Panc1 (cell line): Measurements from ENCODE around the gene ATP1B2. TPM values are rescaled to one million over a fixed set of nuclear protein-coding genes. Genes with fewer than 3 reads are reported as not detected.

Source experiments
- ATAC-seq: fragments of 200-7000 bp; cut with Tn5 transposase; 2 replicates; pipeline ENCODE4 v1.9.1; 2020; ENCODE audit warnings: mild to moderate bottlenecking, moderate library complexity
- BruUV-seq: library from RNA; stranded (reverse); fragments of 400-500 nt; replicated peaks from 2 replicates; lab custom pipeline; 2021; lab: Mats Ljungman, UMichigan
- CTCF ChIA-PET: fragments of 300-600 bp; sonication (Branson Sonifier 250); formaldehyde crosslinking; loops from one replicate; lab custom pipeline; 2022; ENCODE audit warnings: antibody characterized with exemption; lab: Charles Lee
- POLR2A ChIA-PET: fragments of 300-600 bp; sonication (Branson Sonifier 250); formaldehyde crosslinking; loops from one replicate; lab custom pipeline; 2022; ENCODE audit warnings: antibody characterized with exemption; lab: Charles Lee
- DNase-seq: peaks from one replicate; pipeline ENCODE4 v3.0.0-alpha.2; 2010; ENCODE audit warnings: low read depth, low spot score
- H3K27ac ChIP-seq: 2 replicates; pipeline ENCODE4 v1.5.1; 2011; ENCODE audit warnings: mild to moderate bottlenecking, low read length, inconsistent platforms
- H3K27me3 ChIP-seq: fragments of 200-500 bp; sonication (Bioruptor generic); 2 replicates; pipeline ENCODE4 v1.6.0; 2014; ENCODE audit warnings: low read length, inconsistent platforms; ENCODE audit not compliant: control insufficient read depth, insufficient read depth
- H3K36me3 ChIP-seq: fragments of 200-500 bp; sonication (Bioruptor generic); 2 replicates; pipeline ENCODE4 v1.5.1; 2014; ENCODE audit warnings: inconsistent platforms, mild to moderate bottlenecking, low read length, moderate library complexity; ENCODE audit not compliant: control insufficient read depth, insufficient read depth
- H3K4me1 ChIP-seq: 2 replicates; pipeline ENCODE4 v1.5.1; 2011; ENCODE audit warnings: inconsistent platforms, mild to moderate bottlenecking, low read length, moderate library complexity; ENCODE audit not compliant: control insufficient read depth, insufficient read depth
- H3K4me3 ChIP-seq, 2 experiments: 2 replicates each; pipeline ENCODE4 v1.5.1; 2011 to 2012; ENCODE audit warnings: low read depth in 2 of 2, low read length in 2 of 2, mild to moderate bottlenecking in 2 of 2, inconsistent platforms in 1 of 2, moderate library complexity in 1 of 2
- H3K9me3 ChIP-seq: fragments of 200-500 bp; sonication (Bioruptor generic); 2 replicates; pipeline ENCODE4 v1.5.1; 2014; ENCODE audit warnings: low read depth, mild to moderate bottlenecking, inconsistent platforms, low read length, moderate library complexity; ENCODE audit not compliant: control insufficient read depth, insufficient read depth
- POLR2AphosphoS5 ChIP-seq: IDR thresholded peaks from 2 replicates; pipeline ENCODE4 v1.6.1; 2012; ENCODE audit warnings: mild to moderate bottlenecking, low read depth, low read length, moderate library complexity
- REST ChIP-seq, 2 experiments: IDR thresholded peaks; 2 replicates each; pipeline ENCODE4 v1.6.1; 2011 to 2012; ENCODE audit warnings: low read depth in 2 of 2, control low read depth in 1 of 2, low read length in 1 of 2, mild to moderate bottlenecking in 1 of 2, moderate library complexity in 1 of 2; ENCODE audit not compliant: insufficient read depth in 1 of 2
- SIN3A ChIP-seq: IDR thresholded peaks from 2 replicates; pipeline ENCODE4 v1.6.1; 2012; ENCODE audit warnings: low read depth, mild to moderate bottlenecking, low read length, moderate library complexity, borderline replicate concordance; ENCODE audit not compliant: insufficient read depth
- TCF7L2 ChIP-seq: IDR thresholded peaks from 2 replicates; pipeline ENCODE4 v1.6.1; 2011; ENCODE audit warnings: mild to moderate bottlenecking, low read depth, low read length, inconsistent platforms
- in situ Hi-C: cut with HindIII; loops from 2 replicates; pipeline ENCODE4 v1.10.0; 2016; ENCODE audit warnings: low sequenced_read_pairs, low pct_unique_long_range_greater_than_20kb
- intact Hi-C: fragments of 100-400 bp; cut with micrococcal nuclease; formaldehyde crosslinking; loops from one replicate; pipeline ENCODE4 v1.10.0; 2022; ENCODE audit not compliant: unreplicated experiment
- total RNA-seq: library from RNA; stranded (reverse); gene quantifications from one replicate; pipeline ENCODE4 v1.2.1, GENCODE V29; 2021; ENCODE audit not compliant: unreplicated experiment

Gene ATP1B2
- total RNA-seq, 1 experiment from 2014 or later, result 0.08 TPM

DNA sequence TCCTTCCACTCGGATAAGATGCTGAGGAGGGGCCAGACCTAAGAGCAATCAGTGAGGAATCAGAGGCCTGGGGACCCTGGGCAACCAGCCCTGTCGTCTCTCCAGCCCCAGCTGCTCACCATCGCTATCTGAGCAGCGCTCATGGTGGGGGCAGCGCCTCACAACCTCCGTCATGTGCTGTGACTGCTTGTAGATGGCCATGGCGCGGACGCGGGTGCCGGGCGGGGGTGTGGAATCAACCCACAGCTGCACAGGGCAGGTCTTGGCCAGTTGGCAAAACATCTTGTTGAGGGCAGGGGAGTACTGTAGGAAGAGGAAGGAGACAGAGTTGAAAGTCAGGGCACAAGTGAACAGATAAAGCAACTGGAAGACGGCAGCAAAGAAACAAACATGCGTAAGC is 24.2 kb downstream of the ATP1B2 start:
- H3K36me3 ChIP-seq, result peaks cover 9% of the 10 kb centered on the region
- ATAC-seq (no peak), DNase-seq (no peak)
- no peaks in the 10 kb centered on the region for H3K9me3 ChIP-seq
- H3K27ac ChIP-seq, result no peak overlapping the region
- no peak for TF ChIP-seq SIN3A
- no peak for TF ChIP-seq REST (IDR thresholded peaks at IDR 0.05; ENCODE audit: insufficient read depth in 1 of 2, low read depth in 2 of 2, low read length in 1 of 2)
- ChIA-PET CTCF (no interaction called here), POLR2A (no interaction called here)
- no TSS peak for BruUV-seq
- intact Hi-C loops (no loop called here), in situ Hi-C loops (no loop called here)
- H3K4me3 ChIP-seq, result no peak overlapping the region
- H3K27me3 ChIP-seq, result no peaks in the 10 kb centered on the region
- H3K4me1 ChIP-seq, result no peaks in the 10 kb centered on the region

GRCh38 chr17:7676533-7676932 is 25.8 kb downstream of the ATP1B2 start:
- in situ Hi-C loops (no loop called here), intact Hi-C loops (no loop called here)
- Histone ChIP-seq H3K27me3 (no peaks in the 10 kb centered on the region), H3K36me3 (0 out of 2 replicates have a peak, but pooled peaks cover 5% of the 10 kb centered on the region), H3K4me3 (no peak overlapping the region), H3K27ac (no peak overlapping the region), H3K4me1 (no peaks in the 10 kb centered on the region), H3K9me3 (no peaks in the 10 kb centered on the region)
- ChIA-PET CTCF (interaction anchor here (0.5 kb wide), 1 partner anchor 9 kb away, joined by 4 read pairs; no protein-coding TSS in a partner anchor), POLR2A (no interaction called here)
- no TSS peak for BruUV-seq
- ATAC-seq (no peak), DNase-seq (no peak)
- TF ChIP-seq POLR2AphosphoS5 (no peak), REST (IDR thresholded peaks at IDR 0.05; ENCODE audit: insufficient read depth in 1 of 2, low read depth in 2 of 2, low read length in 1 of 2) (no peak), TCF7L2 (no peak), SIN3A (no peak)
